ENCODE measurements around the gene MPHOSPH9.

DNA sequence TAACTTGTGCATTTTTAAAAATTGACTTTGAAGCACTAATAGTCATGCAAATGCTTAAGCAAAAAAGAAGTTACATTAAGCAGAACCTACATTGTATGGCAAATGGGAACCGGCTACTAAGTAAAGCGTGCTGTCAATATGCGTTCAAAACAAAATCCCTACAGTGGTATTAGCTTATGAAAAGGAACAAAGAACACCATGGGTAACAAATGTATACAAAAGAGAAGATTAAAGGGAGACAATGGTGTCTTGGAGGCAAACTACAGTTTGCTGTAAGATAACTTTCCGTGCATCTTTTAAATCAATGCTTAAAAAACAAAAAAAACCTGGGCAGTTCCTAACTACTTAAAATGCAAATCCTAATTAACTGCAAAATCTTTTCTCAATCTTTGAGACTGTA, 28.3 kb upstream of the MPHOSPH9 start:
- TF ChIP-seq, protein P1, sequence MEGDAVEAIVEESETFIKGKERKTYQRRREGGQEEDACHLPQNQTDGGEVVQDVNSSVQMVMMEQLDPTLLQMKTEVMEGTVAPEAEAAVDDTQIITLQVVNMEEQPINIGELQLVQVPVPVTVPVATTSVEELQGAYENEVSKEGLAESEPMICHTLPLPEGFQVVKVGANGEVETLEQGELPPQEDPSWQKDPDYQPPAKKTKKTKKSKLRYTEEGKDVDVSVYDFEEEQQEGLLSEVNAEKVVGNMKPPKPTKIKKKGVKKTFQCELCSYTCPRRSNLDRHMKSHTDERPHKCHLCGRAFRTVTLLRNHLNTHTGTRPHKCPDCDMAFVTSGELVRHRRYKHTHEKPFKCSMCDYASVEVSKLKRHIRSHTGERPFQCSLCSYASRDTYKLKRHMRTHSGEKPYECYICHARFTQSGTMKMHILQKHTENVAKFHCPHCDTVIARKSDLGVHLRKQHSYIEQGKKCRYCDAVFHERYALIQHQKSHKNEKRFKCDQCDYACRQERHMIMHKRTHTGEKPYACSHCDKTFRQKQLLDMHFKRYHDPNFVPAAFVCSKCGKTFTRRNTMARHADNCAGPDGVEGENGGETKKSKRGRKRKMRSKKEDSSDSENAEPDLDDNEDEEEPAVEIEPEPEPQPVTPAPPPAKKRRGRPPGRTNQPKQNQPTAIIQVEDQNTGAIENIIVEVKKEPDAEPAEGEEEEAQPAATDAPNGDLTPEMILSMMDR (IDR thresholded peaks at IDR 0.05), result no peak
- TF ChIP-seq POLR2A (IDR thresholded peaks at IDR 0.05), result no peak

Data from heart left ventricle (tissue), 13 donors.